Esophagus muscularis mucosa (tissue), 4 donors: ENCODE data around the gene GARIN5B.

ENCODE experiments used
- CTCF ChIP-seq, 3 experiments: fragments of 200-600 bp in 2 of 3; fragments of 450-650 bp in 1 of 3; sonication (generic) in 2 of 3; IDR thresholded peaks; one replicate each; pipeline ENCODE4 v1.5.1; 2017 to 2019; ENCODE audit warnings: antibody characterized with exemption in 3 of 3, mild to moderate bottlenecking in 2 of 3, moderate library complexity in 1 of 3
- EP300 ChIP-seq: sonication (generic); formaldehyde crosslinking; IDR thresholded peaks from one replicate; pipeline ENCODE4 v1.6.1; 2017; ENCODE audit warnings: antibody characterized with exemption
- POLR2A ChIP-seq: fragments of 450-650 bp; IDR thresholded peaks from one replicate; pipeline ENCODE4 v1.6.1; 2017; ENCODE audit warnings: antibody characterized with exemption, moderate library complexity, mild to moderate bottlenecking, low read depth
- POLR2AphosphoS5 ChIP-seq, 2 donors: sonication (generic); formaldehyde crosslinking; IDR thresholded peaks; one replicate each; pipeline ENCODE4 v1.6.1; 2017; ENCODE audit warnings: antibody characterized with exemption in 2 of 2

GRCh38 chr19:55304980-55305379 lies 58.1 kb downstream of the GARIN5B start:
- TF ChIP-seq CTCF (IDR thresholded peaks at IDR 0.05) = no peak
- no peak for TF ChIP-seq EP300
- TF ChIP-seq POLR2A = no peak
- no peak for TF ChIP-seq POLR2AphosphoS5 (IDR thresholded peaks at IDR 0.05)
